ENCODE results near the gene MACROD1. TPM values are rescaled to one million over a fixed set of nuclear protein-coding genes. Genes with fewer than 3 reads are reported as not detected.

MACROD1 gene
- total RNA-seq, 4 donors from 2014 or later = 17.1 to 30.0 (median 29.3) TPM

- Histone ChIP-seq H3K9me3 (no peaks in the 10 kb centered on the region), H3K4me3 (no peak overlapping the region), H3K36me3 (no peaks in the 10 kb centered on the region), H3K4me1 (peaks cover 0 to 13% (median 0%) of the 10 kb centered on the region in 4 donors), H3K27me3 (no peaks in the 10 kb centered on the region), H3K27ac (no peak overlapping the region)
- TF ChIP-seq POLR2A (IDR thresholded peaks at IDR 0.05) (no peak), CTCF (IDR thresholded peaks at IDR 0.05) (peak in 5 of 6 experiments; percentile 43 to 69 (median 64))
- DNase-seq = peak; percentile 45 to 75 (median 71)
These were observed 19.6 kb downstream of the MACROD1 start for GRCh38 chr11:64146036-64146955.

GRCh38 chr11:64144587-64145472 lies 21.1 kb downstream of the MACROD1 start:
- Histone ChIP-seq H3K4me1 (peaks cover 0 to 13% (median 0%) of the 10 kb centered on the region in 4 donors), H3K27ac (no peak overlapping the region), H3K9me3 (no peaks in the 10 kb centered on the region), H3K4me3 (no peak overlapping the region), H3K36me3 (no peaks in the 10 kb centered on the region), H3K27me3 (no peaks in the 10 kb centered on the region)
- no peak for DNase-seq
- no peak for TF ChIP-seq CTCF (IDR thresholded peaks at IDR 0.05)
- no peak for TF ChIP-seq POLR2A (IDR thresholded peaks at IDR 0.05)

GRCh38 chr11:64141081-64141783 lies 24.7 kb downstream of the MACROD1 start:
- Histone ChIP-seq H3K36me3 (no peaks in the 10 kb centered on the region), H3K9me3 (no peaks in the 10 kb centered on the region), H3K27me3 (no peaks in the 10 kb centered on the region), H3K27ac (no peak overlapping the region), H3K4me3 (no peak overlapping the region), H3K4me1 (no peaks in the 10 kb centered on the region)
- no peak for DNase-seq
- TF ChIP-seq CTCF (IDR thresholded peaks at IDR 0.05) = no peak
- TF ChIP-seq POLR2A (IDR thresholded peaks at IDR 0.05) = no peak

- H3K36me3 ChIP-seq = no peaks in the 10 kb centered on the region
- H3K4me1 ChIP-seq = no peaks in the 10 kb centered on the region
- no peak overlapping the region for H3K4me3 ChIP-seq
- no peak overlapping the region for H3K27ac ChIP-seq
- no peak for DNase-seq
- no peaks in the 10 kb centered on the region for H3K9me3 ChIP-seq
- no peaks in the 10 kb centered on the region for H3K27me3 ChIP-seq
- TF ChIP-seq POLR2A (IDR thresholded peaks at IDR 0.05) = no peak
- no peak for TF ChIP-seq CTCF (IDR thresholded peaks at IDR 0.05)
These were observed 25.8 kb downstream of the MACROD1 start for GRCh38 chr11:64140082-64140481.

GRCh38 chr11:64139049-64139448 lies 26.9 kb downstream of the MACROD1 start:
- no peaks in the 10 kb centered on the region for H3K4me1 ChIP-seq
- no peaks in the 10 kb centered on the region for H3K9me3 ChIP-seq
- no peaks in the 10 kb centered on the region for H3K36me3 ChIP-seq
- no peak overlapping the region for H3K27ac ChIP-seq
- no peak for DNase-seq
- TF ChIP-seq POLR2A (IDR thresholded peaks at IDR 0.05) (no peak), CTCF (IDR thresholded peaks at IDR 0.05) (no peak)
- no peak overlapping the region for H3K4me3 ChIP-seq
- H3K27me3 ChIP-seq = no peaks in the 10 kb centered on the region

Data from Peyer's patch (tissue), 4 donors.